Upper lobe of left lung (tissue), 4 donors: Measurements from ENCODE around the gene SHCBP1L.

Experiments used
- POLR2A ChIP-seq, 4 donors: fragments of 450-650 bp; IDR thresholded peaks; one replicate each; pipeline ENCODE4 v1.5.1; 2016 to 2017; ENCODE audit warnings: antibody characterized with exemption in 4 of 4, mild to moderate bottlenecking in 2 of 4
- POLR2AphosphoS5 ChIP-seq, 2 donors: sonication (generic); formaldehyde crosslinking; IDR thresholded peaks; one replicate each; pipeline ENCODE4 v1.5.1; 2017; ENCODE audit warnings: antibody characterized with exemption in 2 of 2
- TF ChIP-seq, protein P1 (sequence below), 6 experiments: fragments of 450-650 bp in 4 of 6; fragments of 200-600 bp in 2 of 6; sonication (generic) in 2 of 6; IDR thresholded peaks; one replicate each; pipeline ENCODE4 v1.5.1; 2016 to 2019; ENCODE audit warnings: antibody characterized with exemption in 6 of 6

- TF ChIP-seq POLR2AphosphoS5 (IDR thresholded peaks at IDR 0.05) (no peak), POLR2A (IDR thresholded peaks at IDR 0.05) (no peak)
- TF ChIP-seq, protein P1, sequence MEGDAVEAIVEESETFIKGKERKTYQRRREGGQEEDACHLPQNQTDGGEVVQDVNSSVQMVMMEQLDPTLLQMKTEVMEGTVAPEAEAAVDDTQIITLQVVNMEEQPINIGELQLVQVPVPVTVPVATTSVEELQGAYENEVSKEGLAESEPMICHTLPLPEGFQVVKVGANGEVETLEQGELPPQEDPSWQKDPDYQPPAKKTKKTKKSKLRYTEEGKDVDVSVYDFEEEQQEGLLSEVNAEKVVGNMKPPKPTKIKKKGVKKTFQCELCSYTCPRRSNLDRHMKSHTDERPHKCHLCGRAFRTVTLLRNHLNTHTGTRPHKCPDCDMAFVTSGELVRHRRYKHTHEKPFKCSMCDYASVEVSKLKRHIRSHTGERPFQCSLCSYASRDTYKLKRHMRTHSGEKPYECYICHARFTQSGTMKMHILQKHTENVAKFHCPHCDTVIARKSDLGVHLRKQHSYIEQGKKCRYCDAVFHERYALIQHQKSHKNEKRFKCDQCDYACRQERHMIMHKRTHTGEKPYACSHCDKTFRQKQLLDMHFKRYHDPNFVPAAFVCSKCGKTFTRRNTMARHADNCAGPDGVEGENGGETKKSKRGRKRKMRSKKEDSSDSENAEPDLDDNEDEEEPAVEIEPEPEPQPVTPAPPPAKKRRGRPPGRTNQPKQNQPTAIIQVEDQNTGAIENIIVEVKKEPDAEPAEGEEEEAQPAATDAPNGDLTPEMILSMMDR (IDR thresholded peaks at IDR 0.05), result no peak
Observed at GRCh38 chr1:182917378-182917777, 35.6 kb downstream of the SHCBP1L start.
